Ishikawa (cell line): Measurements from ENCODE around the gene MEGF11.

Source experiments
- CEBPB ChIP-seq: IDR thresholded peaks from 2 replicates; pipeline ENCODE4 v1.6.1; 2012
- CREB1 ChIP-seq: IDR thresholded peaks from 2 replicates; pipeline ENCODE4 v1.6.1; 2012; ENCODE audit warnings: low read depth
- EGR1 ChIP-seq: IDR thresholded peaks from 2 replicates; pipeline ENCODE4 v1.6.1; 2012
- EP300 ChIP-seq: IDR thresholded peaks from 2 replicates; pipeline ENCODE4 v1.6.1; 2012; ENCODE audit warnings: borderline replicate concordance
- FOXM1 ChIP-seq: IDR thresholded peaks from 2 replicates; pipeline ENCODE4 v1.6.1; 2012; ENCODE audit warnings: low read depth, borderline replicate concordance
- NFIC ChIP-seq: IDR thresholded peaks from 2 replicates; pipeline ENCODE4 v1.6.1; 2012
- RAD21 ChIP-seq: IDR thresholded peaks from 2 replicates; pipeline ENCODE4 v1.6.1; 2012; ENCODE audit warnings: low read depth
- TAF1 ChIP-seq: IDR thresholded peaks from 2 replicates; pipeline ENCODE4 v1.6.1; 2012; ENCODE audit warnings: low read depth, mild to moderate bottlenecking
- TCF12 ChIP-seq: IDR thresholded peaks from 2 replicates; pipeline ENCODE4 v1.6.1; 2012; ENCODE audit warnings: low read depth
- TEAD4 ChIP-seq: IDR thresholded peaks from 2 replicates; pipeline ENCODE4 v1.6.1; 2012
- YY1 ChIP-seq: IDR thresholded peaks from 2 replicates; pipeline ENCODE4 v1.6.1; 2012; ENCODE audit warnings: low read depth
- TF ChIP-seq, protein P1 (sequence below): IDR thresholded peaks from 2 replicates; pipeline ENCODE4 v1.6.1; 2012
- TF ChIP-seq, protein P2 (sequence below): IDR thresholded peaks from 2 replicates; pipeline ENCODE4 v1.6.1; 2012; ENCODE audit warnings: low read depth, mild to moderate bottlenecking

GRCh38 chr15:65971741-65971995 lies 281.9 kb downstream of the MEGF11 start:
- TF ChIP-seq TAF1 (no peak), EP300 (no peak), CEBPB (no peak), TEAD4 (no peak), CREB1 (no peak), YY1 (no peak), RAD21 (no peak), EGR1 (no peak), TCF12 (no peak), FOXM1 (no peak), NFIC (no peak)
- TF ChIP-seq, protein P1, sequence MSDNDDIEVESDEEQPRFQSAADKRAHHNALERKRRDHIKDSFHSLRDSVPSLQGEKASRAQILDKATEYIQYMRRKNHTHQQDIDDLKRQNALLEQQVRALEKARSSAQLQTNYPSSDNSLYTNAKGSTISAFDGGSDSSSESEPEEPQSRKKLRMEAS, result no peak
- TF ChIP-seq, protein P2, sequence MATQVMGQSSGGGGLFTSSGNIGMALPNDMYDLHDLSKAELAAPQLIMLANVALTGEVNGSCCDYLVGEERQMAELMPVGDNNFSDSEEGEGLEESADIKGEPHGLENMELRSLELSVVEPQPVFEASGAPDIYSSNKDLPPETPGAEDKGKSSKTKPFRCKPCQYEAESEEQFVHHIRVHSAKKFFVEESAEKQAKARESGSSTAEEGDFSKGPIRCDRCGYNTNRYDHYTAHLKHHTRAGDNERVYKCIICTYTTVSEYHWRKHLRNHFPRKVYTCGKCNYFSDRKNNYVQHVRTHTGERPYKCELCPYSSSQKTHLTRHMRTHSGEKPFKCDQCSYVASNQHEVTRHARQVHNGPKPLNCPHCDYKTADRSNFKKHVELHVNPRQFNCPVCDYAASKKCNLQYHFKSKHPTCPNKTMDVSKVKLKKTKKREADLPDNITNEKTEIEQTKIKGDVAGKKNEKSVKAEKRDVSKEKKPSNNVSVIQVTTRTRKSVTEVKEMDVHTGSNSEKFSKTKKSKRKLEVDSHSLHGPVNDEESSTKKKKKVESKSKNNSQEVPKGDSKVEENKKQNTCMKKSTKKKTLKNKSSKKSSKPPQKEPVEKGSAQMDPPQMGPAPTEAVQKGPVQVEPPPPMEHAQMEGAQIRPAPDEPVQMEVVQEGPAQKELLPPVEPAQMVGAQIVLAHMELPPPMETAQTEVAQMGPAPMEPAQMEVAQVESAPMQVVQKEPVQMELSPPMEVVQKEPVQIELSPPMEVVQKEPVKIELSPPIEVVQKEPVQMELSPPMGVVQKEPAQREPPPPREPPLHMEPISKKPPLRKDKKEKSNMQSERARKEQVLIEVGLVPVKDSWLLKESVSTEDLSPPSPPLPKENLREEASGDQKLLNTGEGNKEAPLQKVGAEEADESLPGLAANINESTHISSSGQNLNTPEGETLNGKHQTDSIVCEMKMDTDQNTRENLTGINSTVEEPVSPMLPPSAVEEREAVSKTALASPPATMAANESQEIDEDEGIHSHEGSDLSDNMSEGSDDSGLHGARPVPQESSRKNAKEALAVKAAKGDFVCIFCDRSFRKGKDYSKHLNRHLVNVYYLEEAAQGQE, result no peak
